NCI-H187 (cell line): Measurements from ENCODE around the gene DMRT3.
A peak's percentile ranks its signal among the peaks of the same experiment; 100 is the strongest.

ENCODE experiments used
- DNase-seq, 2 experiments: peaks; one replicate each; lab custom pipeline; 2025; lab: John Stamatoyannopoulos, UW

DMRT3 gene

GRCh38 chr9:1002678-1003077 lies 26.2 kb downstream of the DMRT3 start:
- DNase-seq, result no peak

- DNase-seq, result peak in 1 of 2 experiments; percentile 16
Observed at GRCh38 chr9:1005043-1005667, 28.7 kb downstream of the DMRT3 start.

- DNase-seq, result no peak
Observed at GRCh38 chr9:1007312-1007711, 30.9 kb downstream of the DMRT3 start.

- no peak for DNase-seq
Observed at GRCh38 chr9:1008216-1008615, 31.8 kb downstream of the DMRT3 start.

GRCh38 chr9:1009101-1009707 lies 32.7 kb downstream of the DMRT3 start:
- peak; percentile 33 to 62 for DNase-seq

GRCh38 chr9:1013021-1013420 lies 36.6 kb downstream of the DMRT3 start:
- no peak for DNase-seq

- DNase-seq, result no peak
Observed at GRCh38 chr9:1014225-1014624, 37.8 kb downstream of the DMRT3 start.

GRCh38 chr9:1014640-1015039 lies 38.2 kb downstream of the DMRT3 start:
- no peak for DNase-seq

GRCh38 chr9:1018121-1018520 lies 41.7 kb downstream of the DMRT3 start:
- DNase-seq, result no peak

GRCh38 chr9:1024112-1024511 lies 47.7 kb downstream of the DMRT3 start:
- no peak for DNase-seq

- DNase-seq, result no peak
Observed at GRCh38 chr9:1025131-1025530, 48.7 kb downstream of the DMRT3 start.

GRCh38 chr9:1026219-1026618 lies 49.8 kb downstream of the DMRT3 start:
- DNase-seq, result no peak

- DNase-seq, result no peak
Observed at GRCh38 chr9:1028501-1029190, 52.2 kb downstream of the DMRT3 start.

- peak in 1 of 2 experiments; percentile 29 for DNase-seq
Observed at GRCh38 chr9:1031951-1032601, 55.6 kb downstream of the DMRT3 start.

- no peak for DNase-seq
Observed at GRCh38 chr9:1034271-1034670, 57.8 kb downstream of the DMRT3 start.

- DNase-seq, result no peak
Observed at GRCh38 chr9:1039589-1039988, 63.1 kb downstream of the DMRT3 start.
